Peyer's patch (tissue), 4 donors: ENCODE data around the gene ACOT13.

Experiments used
- POLR2A ChIP-seq, 2 donors: fragments of 450-650 bp; IDR thresholded peaks; one replicate each; pipeline ENCODE4 v1.5.1; 2017; ENCODE audit warnings: antibody characterized with exemption in 2 of 2, mild to moderate bottlenecking in 2 of 2, moderate library complexity in 2 of 2
- TF ChIP-seq, protein P1 (sequence below), 6 experiments: fragments of 450-650 bp in 4 of 6; fragments of 200-600 bp in 2 of 6; sonication (generic) in 1 of 6; IDR thresholded peaks; one replicate each; pipeline ENCODE4 v1.5.1; 2017 to 2019; ENCODE audit warnings: antibody characterized with exemption in 6 of 6, mild to moderate bottlenecking in 3 of 6, moderate library complexity in 1 of 6

DNA sequence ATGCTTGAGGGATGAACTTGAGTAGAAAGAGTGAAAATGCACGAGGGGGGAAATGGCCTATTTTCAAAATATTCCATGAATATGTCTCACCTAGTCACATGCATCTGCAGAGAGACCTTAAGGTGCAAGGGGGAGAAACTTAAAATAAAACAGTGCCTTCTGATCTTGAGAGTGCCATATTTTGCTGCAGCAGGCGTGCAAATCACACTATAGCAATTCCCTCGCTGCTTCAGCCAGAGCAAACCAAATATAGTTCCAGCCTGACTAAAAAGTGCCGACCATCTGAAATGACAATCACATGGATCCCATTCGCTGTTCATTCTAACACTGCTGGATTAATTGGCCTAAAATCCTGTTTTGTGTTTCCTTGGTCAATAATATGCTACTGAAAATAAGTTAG lies 47.2 kb upstream of the ACOT13 start:
- TF ChIP-seq, protein P1, sequence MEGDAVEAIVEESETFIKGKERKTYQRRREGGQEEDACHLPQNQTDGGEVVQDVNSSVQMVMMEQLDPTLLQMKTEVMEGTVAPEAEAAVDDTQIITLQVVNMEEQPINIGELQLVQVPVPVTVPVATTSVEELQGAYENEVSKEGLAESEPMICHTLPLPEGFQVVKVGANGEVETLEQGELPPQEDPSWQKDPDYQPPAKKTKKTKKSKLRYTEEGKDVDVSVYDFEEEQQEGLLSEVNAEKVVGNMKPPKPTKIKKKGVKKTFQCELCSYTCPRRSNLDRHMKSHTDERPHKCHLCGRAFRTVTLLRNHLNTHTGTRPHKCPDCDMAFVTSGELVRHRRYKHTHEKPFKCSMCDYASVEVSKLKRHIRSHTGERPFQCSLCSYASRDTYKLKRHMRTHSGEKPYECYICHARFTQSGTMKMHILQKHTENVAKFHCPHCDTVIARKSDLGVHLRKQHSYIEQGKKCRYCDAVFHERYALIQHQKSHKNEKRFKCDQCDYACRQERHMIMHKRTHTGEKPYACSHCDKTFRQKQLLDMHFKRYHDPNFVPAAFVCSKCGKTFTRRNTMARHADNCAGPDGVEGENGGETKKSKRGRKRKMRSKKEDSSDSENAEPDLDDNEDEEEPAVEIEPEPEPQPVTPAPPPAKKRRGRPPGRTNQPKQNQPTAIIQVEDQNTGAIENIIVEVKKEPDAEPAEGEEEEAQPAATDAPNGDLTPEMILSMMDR (IDR thresholded peaks at IDR 0.05): no peak
- TF ChIP-seq POLR2A (IDR thresholded peaks at IDR 0.05): no peak
